ENCODE data around the gene YKT6.

The YKT6 gene

GRCh38 chr7:44242091-44242490 lies 41.3 kb downstream of the YKT6 start:
- TF ChIP-seq, protein P1, sequence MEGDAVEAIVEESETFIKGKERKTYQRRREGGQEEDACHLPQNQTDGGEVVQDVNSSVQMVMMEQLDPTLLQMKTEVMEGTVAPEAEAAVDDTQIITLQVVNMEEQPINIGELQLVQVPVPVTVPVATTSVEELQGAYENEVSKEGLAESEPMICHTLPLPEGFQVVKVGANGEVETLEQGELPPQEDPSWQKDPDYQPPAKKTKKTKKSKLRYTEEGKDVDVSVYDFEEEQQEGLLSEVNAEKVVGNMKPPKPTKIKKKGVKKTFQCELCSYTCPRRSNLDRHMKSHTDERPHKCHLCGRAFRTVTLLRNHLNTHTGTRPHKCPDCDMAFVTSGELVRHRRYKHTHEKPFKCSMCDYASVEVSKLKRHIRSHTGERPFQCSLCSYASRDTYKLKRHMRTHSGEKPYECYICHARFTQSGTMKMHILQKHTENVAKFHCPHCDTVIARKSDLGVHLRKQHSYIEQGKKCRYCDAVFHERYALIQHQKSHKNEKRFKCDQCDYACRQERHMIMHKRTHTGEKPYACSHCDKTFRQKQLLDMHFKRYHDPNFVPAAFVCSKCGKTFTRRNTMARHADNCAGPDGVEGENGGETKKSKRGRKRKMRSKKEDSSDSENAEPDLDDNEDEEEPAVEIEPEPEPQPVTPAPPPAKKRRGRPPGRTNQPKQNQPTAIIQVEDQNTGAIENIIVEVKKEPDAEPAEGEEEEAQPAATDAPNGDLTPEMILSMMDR (IDR thresholded peaks at IDR 0.05; ENCODE audit: low read depth, low read length): no peak
- H3K4me3 ChIP-seq (ENCODE audit: low read depth, low read length): no peak overlapping the region
- in situ Hi-C loops (cut with HindIII; ENCODE audit: low sequenced_read_pairs): no loop called here
- no peak for DNase-seq (ENCODE audit: low read depth, low spot score)

DNA sequence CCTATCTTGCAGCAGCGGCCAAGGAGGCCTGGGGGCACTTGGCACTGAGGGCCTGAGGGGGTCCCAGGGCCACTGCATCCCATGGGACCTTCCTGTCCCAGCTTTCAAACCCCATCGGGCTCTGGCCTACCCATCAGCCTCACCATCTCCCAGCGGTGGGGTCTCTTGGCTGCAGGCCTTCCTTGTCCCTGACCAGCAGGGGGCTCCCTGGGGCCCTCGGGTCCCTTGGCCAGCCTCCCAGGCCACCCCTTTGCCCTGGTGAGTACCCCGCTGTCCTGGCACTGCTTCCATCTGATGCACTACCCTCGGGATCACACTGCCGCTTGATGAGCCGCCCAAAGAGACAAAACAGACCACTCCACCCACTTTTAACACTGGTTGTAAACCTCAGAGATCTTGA lies 43.5 kb downstream of the YKT6 start:
- TF ChIP-seq, protein P1 (IDR thresholded peaks at IDR 0.05; ENCODE audit: low read depth, low read length): peak; percentile 59
- in situ Hi-C loops (cut with HindIII; ENCODE audit: low sequenced_read_pairs): no loop called here
- no peak for DNase-seq (ENCODE audit: low read depth, low spot score)
- no peak overlapping the region for H3K4me3 ChIP-seq (ENCODE audit: low read depth, low read length)

GRCh38 chr7:44246396-44247113 lies 45.8 kb downstream of the YKT6 start:
- H3K4me3 ChIP-seq (ENCODE audit: low read depth, low read length): no peak overlapping the region
- no peak for DNase-seq (ENCODE audit: low read depth, low spot score)
- in situ Hi-C loops (cut with HindIII; ENCODE audit: low sequenced_read_pairs): no loop called here
- TF ChIP-seq, protein P1 (IDR thresholded peaks at IDR 0.05; ENCODE audit: low read depth, low read length): no peak

GRCh38 chr7:44247868-44248651 lies 47.3 kb downstream of the YKT6 start:
- DNase-seq (ENCODE audit: low read depth, low spot score): no peak
- in situ Hi-C loops (cut with HindIII; ENCODE audit: low sequenced_read_pairs): no loop called here
- H3K4me3 ChIP-seq (ENCODE audit: low read depth, low read length): no peak overlapping the region
- TF ChIP-seq, protein P1 (IDR thresholded peaks at IDR 0.05; ENCODE audit: low read depth, low read length): no peak

DNA sequence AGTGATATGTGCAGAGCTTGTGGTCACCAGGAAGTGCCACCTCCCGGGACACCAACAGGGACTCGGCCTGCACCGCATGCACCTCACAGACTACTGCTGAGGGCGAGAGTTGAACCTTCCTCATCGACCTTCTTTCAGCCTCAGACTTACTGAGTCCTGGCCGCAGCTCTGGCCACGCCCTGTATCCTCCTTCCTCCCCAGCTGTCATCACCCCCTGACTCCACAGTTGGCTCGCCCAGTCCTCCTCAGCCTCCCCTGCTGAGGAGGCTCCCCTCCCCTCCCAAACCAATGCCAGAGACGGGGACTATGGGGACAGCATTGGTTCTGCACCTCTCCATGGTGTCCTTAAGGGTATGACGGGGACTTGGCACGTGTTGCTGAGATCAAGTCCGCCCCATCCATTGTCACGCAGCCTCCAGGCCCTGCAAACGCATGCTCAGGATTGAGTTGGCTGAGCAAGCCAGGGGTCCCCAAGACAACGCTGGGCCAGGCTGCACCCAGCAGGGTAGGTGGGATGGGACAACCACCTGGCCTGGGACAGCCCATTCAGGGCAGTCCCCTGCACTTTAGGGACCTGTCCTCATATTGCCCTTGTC lies 49.0 kb downstream of the YKT6 start:
- in situ Hi-C loops (cut with HindIII; ENCODE audit: low sequenced_read_pairs): no loop called here
- no peak overlapping the region for H3K4me3 ChIP-seq (ENCODE audit: low read depth, low read length)
- no peak for DNase-seq (ENCODE audit: low read depth, low spot score)
- TF ChIP-seq, protein P1 (IDR thresholded peaks at IDR 0.05; ENCODE audit: low read depth, low read length): no peak

DNA sequence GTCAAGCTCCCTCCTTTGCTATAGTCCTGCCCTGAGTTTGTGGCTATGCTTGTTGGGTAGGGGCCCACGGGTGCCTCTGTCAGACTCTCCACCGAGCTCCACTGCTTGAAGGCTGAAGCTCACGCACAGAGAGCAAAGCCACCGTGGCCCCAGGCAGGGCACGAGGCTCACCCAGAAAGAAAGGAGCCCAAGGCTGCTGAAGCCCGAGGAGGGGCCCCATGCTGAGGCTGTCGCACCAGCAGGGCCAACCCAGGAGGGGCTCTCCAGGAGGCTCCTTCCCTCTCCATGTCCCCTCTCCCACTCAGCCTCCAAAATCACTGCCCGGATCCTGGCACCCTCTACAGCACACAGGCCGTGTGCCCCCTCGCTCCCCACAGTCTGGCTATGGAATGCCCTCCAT lies 50.5 kb downstream of the YKT6 start:
- TF ChIP-seq, protein P1 (IDR thresholded peaks at IDR 0.05; ENCODE audit: low read depth, low read length): no peak

More for the DNA sequence above, 50.5 kb downstream of the YKT6 start:
- in situ Hi-C loops (cut with HindIII; ENCODE audit: low sequenced_read_pairs): no loop called here
- DNase-seq (ENCODE audit: low read depth, low spot score): no peak
- H3K4me3 ChIP-seq (ENCODE audit: low read depth, low read length): no peak overlapping the region
